GM19351 (cell line): Measurements from ENCODE around the gene PPP1R27.
"Not testable (repeated sequence)": the region's sequence is repeated elsewhere in the genome, so short reads cannot be mapped to it uniquely, and the experiment has no call there.

ENCODE experiments used
- ATAC-seq: cut with Tn5 transposase; IDR thresholded peaks from one replicate; pipeline ENCODE4 v1.9.1; 2021; ENCODE audit warnings: mild to moderate bottlenecking, moderate library complexity; ENCODE audit not compliant: unreplicated experiment

Gene PPP1R27

GRCh38 chr17:81842725-81843504 lies 8.1 kb upstream of the PPP1R27 start:
- ATAC-seq = no peak

GRCh38 chr17:81842378-81842724 lies 7.5 kb upstream of the PPP1R27 start:
- ATAC-seq = no peak

- no peak for ATAC-seq
These were observed 7.0 kb upstream of the PPP1R27 start for GRCh38 chr17:81841866-81842265.

GRCh38 chr17:81840826-81841778 lies 6.3 kb upstream of the PPP1R27 start:
- ATAC-seq = no peak

GRCh38 chr17:81840059-81840458 lies 5.2 kb upstream of the PPP1R27 start:
- not testable (repeated sequence) for ATAC-seq

GRCh38 chr17:81839301-81839700 lies 4.5 kb upstream of the PPP1R27 start:
- ATAC-seq = no peak

- no peak for ATAC-seq
These were observed 4.0 kb upstream of the PPP1R27 start for GRCh38 chr17:81838753-81839255.

GRCh38 chr17:81837641-81838040 lies 2.8 kb upstream of the PPP1R27 start:
- ATAC-seq = no peak

- no peak for ATAC-seq
These were observed 674 bp downstream of the PPP1R27 start for GRCh38 chr17:81833921-81834830.

GRCh38 chr17:81833160-81833920 lies 1.5 kb downstream of the PPP1R27 start, which contains the start of gene MCRIP1:
Gene MCRIP1 (minus strand): TSS chr17:81833291. CDS start chr17:81824506, 8,785 bp downstream.
- peak; percentile 70 for ATAC-seq

GRCh38 chr17:81832608-81833159 lies 2.2 kb downstream of the PPP1R27 start:
- peak; percentile 30 for ATAC-seq

- ATAC-seq = no peak
These were observed 2.8 kb downstream of the PPP1R27 start for GRCh38 chr17:81831957-81832607.

- no peak for ATAC-seq
These were observed 3.3 kb downstream of the PPP1R27 start for GRCh38 chr17:81831563-81831956.

- no peak for ATAC-seq
These were observed 5.0 kb downstream of the PPP1R27 start for GRCh38 chr17:81829858-81830257.

GRCh38 chr17:81828656-81829055 lies 6.2 kb downstream of the PPP1R27 start:
- no peak for ATAC-seq

GRCh38 chr17:81825841-81826466 lies 8.9 kb downstream of the PPP1R27 start:
- no peak for ATAC-seq

- ATAC-seq = no peak
These were observed 10.3 kb downstream of the PPP1R27 start for GRCh38 chr17:81824595-81824994.

GRCh38 chr17:81823820-81824550 lies 10.9 kb downstream of the PPP1R27 start:
- no peak for ATAC-seq
